Gastrocnemius medialis (tissue), 4 donors: ENCODE measurements around the gene UBE3B. TPM values are rescaled to one million over a fixed set of nuclear protein-coding genes. Genes with fewer than 3 reads are reported as not detected.

ENCODE experiments used
- ATAC-seq, 2 donors: fragments of 150-250 bp; one replicate each; pipeline ENCODE4 v1.9.1; 2016
- DNase-seq, 2 donors: peaks; one replicate each; pipeline ENCODE4 v3.0.0-alpha.2; 2019
- H3K27ac ChIP-seq, 4 donors: fragments of 200-600 bp; sonication (generic); 1 replicate in 1 of 4; 2 replicates in 3 of 4; pipeline ENCODE4 v1.5.1; 2016 to 2018; ENCODE audit warnings: mild to moderate bottlenecking in 2 of 4, moderate library complexity in 1 of 4
- H3K27me3 ChIP-seq, 3 donors: fragments of 200-600 bp; sonication (generic) in 2 of 3; 1 replicate in 1 of 3; 2 replicates in 2 of 3; pipeline versions ENCODE4 v1.5.1 to v1.6.0; 2016 to 2019; ENCODE audit warnings: mild to moderate bottlenecking in 1 of 3, moderate library complexity in 1 of 3
- H3K36me3 ChIP-seq, 2 donors: fragments of 200-600 bp; sonication (generic) in 1 of 2; one replicate each; pipeline ENCODE4 v1.5.1; 2017 to 2018
- H3K4me1 ChIP-seq, 2 donors: fragments of 200-600 bp; sonication (generic) in 1 of 2; one replicate each; pipeline ENCODE4 v1.5.1; 2016 to 2017; ENCODE audit warnings: mild to moderate bottlenecking in 2 of 2
- H3K4me3 ChIP-seq, 4 donors: fragments of 200-600 bp; sonication (generic) in 3 of 4; 1 replicate in 1 of 4; 2 replicates in 3 of 4; pipeline ENCODE4 v1.5.1; 2016 to 2019; ENCODE audit warnings: mild to moderate bottlenecking in 2 of 4
- H3K9me3 ChIP-seq, 3 donors: fragments of 200-600 bp; sonication (generic) in 2 of 3; 1 replicate in 1 of 3; 2 replicates in 2 of 3; pipeline ENCODE4 v1.5.1; 2016 to 2019
- POLR2A ChIP-seq, 2 donors: fragments of 450-650 bp; IDR thresholded peaks; one replicate each; pipeline ENCODE4 v1.6.1; 2017; ENCODE audit warnings: antibody characterized with exemption in 2 of 2, mild to moderate bottlenecking in 2 of 2, moderate library complexity in 2 of 2
- in situ Hi-C, 4 donors: fragments of 200-750 bp; cut with MboI; loops; one replicate each; pipeline versions ENCODE4 v1.15.0 to v1.8.0; 2017; ENCODE audit warnings: low sequenced_read_pairs in 4 of 4
- intact Hi-C: fragments of 100-400 bp; cut with DNase I; formaldehyde crosslinking; loops from one replicate; pipeline ENCODE4 v1.15.1; 2023; ENCODE audit warnings: low total_unique reads
- total RNA-seq, 4 donors: library from RNA; depleted of rRNA; stranded (reverse); fragments of >200 nt; gene quantifications; one replicate each; pipeline versions ENCODE4 v1.1.0 to v1.2.3, GENCODE V29; 2016
- TF ChIP-seq, protein P1 (sequence below), 5 experiments: fragments of 450-650 bp in 3 of 5; fragments of 200-600 bp in 2 of 5; sonication (generic) in 2 of 5; IDR thresholded peaks in 4 of 5; conservative IDR thresholded peaks in 1 of 5; 1 replicate in 4 of 5; 2 replicates in 1 of 5; pipeline ENCODE4 v1.5.1; 2016 to 2019; ENCODE audit warnings: antibody characterized with exemption in 5 of 5, mild to moderate bottlenecking in 3 of 5, moderate library complexity in 3 of 5

UBE3B gene
- total RNA-seq, 4 donors from 2014 or later = 44.8 to 58.2 (median 55.9) TPM

DNA sequence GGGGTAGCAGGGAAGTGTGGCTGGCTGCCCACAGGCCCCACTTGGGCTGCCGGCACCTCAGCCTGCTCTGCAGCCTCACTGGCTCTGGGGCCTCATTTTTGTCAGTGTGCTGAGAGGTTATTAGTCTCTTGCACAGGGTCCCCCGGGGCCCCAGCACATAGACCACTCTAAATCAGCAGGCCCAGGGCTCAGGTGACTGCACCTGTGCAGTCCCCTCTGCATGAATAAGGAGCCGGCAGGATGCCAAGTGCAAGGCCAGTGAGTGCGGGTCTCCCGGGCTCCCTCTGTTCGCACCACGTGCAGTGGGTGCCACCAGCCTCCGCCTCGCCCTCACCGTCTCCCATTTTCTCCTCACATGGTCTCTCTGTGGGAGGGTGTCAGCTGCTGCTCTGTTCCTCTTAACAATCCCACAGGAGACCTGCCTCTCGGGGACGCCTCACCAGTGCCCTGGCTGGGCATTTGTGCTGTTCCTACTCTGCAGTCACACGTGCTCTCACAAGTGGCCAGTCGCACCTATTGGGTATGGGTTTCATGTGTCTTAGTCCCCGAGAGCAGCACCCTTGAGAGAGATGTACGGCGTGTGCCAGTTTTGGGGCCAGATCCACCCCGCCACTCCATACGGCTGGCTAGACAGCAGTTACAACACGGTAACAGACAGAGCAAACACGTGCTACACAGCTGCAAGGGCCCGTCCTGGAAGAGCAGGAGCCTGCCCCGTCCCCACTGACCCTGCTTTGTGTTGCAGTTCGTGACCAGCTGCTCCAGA is 55.5 kb downstream of the UBE3B start:
- TF ChIP-seq, protein P1, sequence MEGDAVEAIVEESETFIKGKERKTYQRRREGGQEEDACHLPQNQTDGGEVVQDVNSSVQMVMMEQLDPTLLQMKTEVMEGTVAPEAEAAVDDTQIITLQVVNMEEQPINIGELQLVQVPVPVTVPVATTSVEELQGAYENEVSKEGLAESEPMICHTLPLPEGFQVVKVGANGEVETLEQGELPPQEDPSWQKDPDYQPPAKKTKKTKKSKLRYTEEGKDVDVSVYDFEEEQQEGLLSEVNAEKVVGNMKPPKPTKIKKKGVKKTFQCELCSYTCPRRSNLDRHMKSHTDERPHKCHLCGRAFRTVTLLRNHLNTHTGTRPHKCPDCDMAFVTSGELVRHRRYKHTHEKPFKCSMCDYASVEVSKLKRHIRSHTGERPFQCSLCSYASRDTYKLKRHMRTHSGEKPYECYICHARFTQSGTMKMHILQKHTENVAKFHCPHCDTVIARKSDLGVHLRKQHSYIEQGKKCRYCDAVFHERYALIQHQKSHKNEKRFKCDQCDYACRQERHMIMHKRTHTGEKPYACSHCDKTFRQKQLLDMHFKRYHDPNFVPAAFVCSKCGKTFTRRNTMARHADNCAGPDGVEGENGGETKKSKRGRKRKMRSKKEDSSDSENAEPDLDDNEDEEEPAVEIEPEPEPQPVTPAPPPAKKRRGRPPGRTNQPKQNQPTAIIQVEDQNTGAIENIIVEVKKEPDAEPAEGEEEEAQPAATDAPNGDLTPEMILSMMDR (IDR thresholded peaks at IDR 0.05 in 4 of 5, conservative IDR thresholded peaks at IDR 0.05 in 1 of 5) = no peak
- TF ChIP-seq POLR2A (IDR thresholded peaks at IDR 0.05) = no peak
- Histone ChIP-seq H3K27me3 (no peaks in the 10 kb centered on the region), H3K27ac (no peak overlapping the region), H3K9me3 (no peaks in the 10 kb centered on the region), H3K4me1 (no peaks in the 10 kb centered on the region), H3K36me3 (peaks cover 0 to 73% of the 10 kb centered on the region in 2 donors), H3K4me3 (no peak overlapping the region)
- intact Hi-C loops = no loop called here
- DNase-seq = no peak
- in situ Hi-C loops = no loop called here
- no peak for ATAC-seq

DNA sequence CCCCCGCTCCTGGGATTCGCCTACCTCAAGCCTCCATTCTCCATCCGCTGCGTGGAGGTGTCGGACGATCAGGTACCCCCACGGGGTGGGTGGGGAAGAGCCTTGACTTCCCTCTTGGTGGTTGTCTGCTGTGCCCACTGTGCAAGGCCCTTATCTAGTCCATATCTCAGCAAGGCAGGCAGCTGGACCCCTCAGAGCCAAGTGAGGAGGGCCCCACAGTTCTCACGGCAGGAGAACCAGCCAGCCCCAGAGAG is 56.0 kb downstream of the UBE3B start:
- H3K27me3 ChIP-seq = no peaks in the 10 kb centered on the region
- H3K36me3 ChIP-seq = peaks cover 0 to 68% of the 10 kb centered on the region in 2 donors
- TF ChIP-seq, protein P1 (IDR thresholded peaks at IDR 0.05 in 4 of 5, conservative IDR thresholded peaks at IDR 0.05 in 1 of 5) = no peak
- no peak for TF ChIP-seq POLR2A (IDR thresholded peaks at IDR 0.05)
- intact Hi-C loops = no loop called here
- DNase-seq (no peak), ATAC-seq (no peak)
- H3K4me3 ChIP-seq = no peak overlapping the region
- no peak overlapping the region for H3K27ac ChIP-seq
- H3K4me1 ChIP-seq = no peaks in the 10 kb centered on the region
- no peaks in the 10 kb centered on the region for H3K9me3 ChIP-seq
- in situ Hi-C loops = no loop called here

DNA sequence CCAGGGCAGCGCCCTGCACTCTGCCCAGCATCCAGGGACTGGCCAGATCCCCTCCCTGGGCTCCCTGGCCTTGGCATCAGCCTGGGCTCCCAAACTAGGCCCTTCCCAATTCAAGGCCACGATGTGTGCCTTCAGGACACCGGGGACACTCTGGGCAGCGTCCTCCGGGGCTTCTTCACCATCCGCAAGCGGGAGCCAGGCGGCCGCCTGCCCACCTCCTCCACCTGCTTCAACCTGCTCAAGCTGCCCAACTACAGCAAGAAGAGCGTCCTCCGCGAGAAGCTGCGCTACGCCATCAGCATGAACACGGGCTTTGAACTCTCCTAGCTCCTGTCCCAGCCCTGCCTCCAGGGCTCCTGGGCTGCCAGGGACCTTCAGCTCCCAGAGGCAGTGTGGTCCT is 57.0 kb downstream of the UBE3B start:
- no peak overlapping the region for H3K4me3 ChIP-seq
- H3K9me3 ChIP-seq = no peaks in the 10 kb centered on the region
- no peak for TF ChIP-seq POLR2A (IDR thresholded peaks at IDR 0.05)
- TF ChIP-seq, protein P1 (IDR thresholded peaks at IDR 0.05 in 4 of 5, conservative IDR thresholded peaks at IDR 0.05 in 1 of 5) = no peak
- intact Hi-C loops (no loop called here), in situ Hi-C loops (no loop called here)
- DNase-seq = no peak
- no peak for ATAC-seq
- H3K4me1 ChIP-seq = no peaks in the 10 kb centered on the region
- no peak overlapping the region for H3K27ac ChIP-seq
- no peaks in the 10 kb centered on the region for H3K27me3 ChIP-seq
- peaks cover 0 to 61% of the 10 kb centered on the region in 2 donors for H3K36me3 ChIP-seq

DNA sequence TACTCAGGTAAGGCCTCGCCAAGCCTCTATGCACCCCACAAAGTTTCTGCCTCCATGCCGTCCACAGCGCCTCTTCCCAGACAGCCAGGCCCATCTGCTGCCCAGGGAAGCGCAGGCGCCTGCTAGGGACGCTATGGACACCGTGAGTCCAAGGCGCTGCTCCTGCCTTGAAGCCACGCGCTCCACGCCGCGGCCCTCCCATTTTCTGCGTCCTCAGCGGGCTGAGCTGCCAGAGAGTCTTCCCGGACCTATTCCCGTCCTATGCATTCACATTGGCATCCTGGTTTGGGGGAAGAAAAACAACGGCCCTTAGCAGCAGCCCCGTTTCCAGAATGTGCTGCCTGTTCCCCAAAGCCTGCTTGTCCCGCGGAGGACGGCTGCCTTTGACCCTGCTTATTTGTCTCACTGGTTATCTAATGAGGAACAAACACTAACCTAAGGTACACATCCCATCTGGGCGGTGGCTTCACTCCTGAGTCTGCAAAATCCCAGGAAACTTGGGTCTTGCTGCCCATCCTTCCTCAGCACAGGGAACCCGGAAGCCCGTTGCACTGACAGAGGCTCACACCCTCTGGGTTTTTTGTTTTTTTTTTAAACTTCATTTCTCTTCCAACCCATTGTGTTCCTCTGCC is 57.9 kb downstream of the UBE3B start:
- Histone ChIP-seq H3K36me3 (peaks cover 0 to 52% of the 10 kb centered on the region in 2 donors), H3K4me3 (no peak overlapping the region), H3K9me3 (no peaks in the 10 kb centered on the region), H3K27ac (no peak overlapping the region), H3K4me1 (no peaks in the 10 kb centered on the region), H3K27me3 (no peaks in the 10 kb centered on the region)
- no peak for DNase-seq
- TF ChIP-seq, protein P1 (IDR thresholded peaks at IDR 0.05 in 4 of 5, conservative IDR thresholded peaks at IDR 0.05 in 1 of 5) = no peak
- TF ChIP-seq POLR2A (IDR thresholded peaks at IDR 0.05) = no peak
- ATAC-seq = no peak
- intact Hi-C loops = no loop called here
- in situ Hi-C loops = no loop called here
